NB4 (cell line): ENCODE results near the gene F11R.
"Not testable (repeated sequence)": the region's sequence is repeated elsewhere in the genome, so short reads cannot be mapped to it uniquely, and the experiment has no call there.

Experiments
- DNase-seq: peaks from one replicate; pipeline ENCODE4 v3.0.0; 2010; ENCODE audit warnings: low read depth
- H3K4me3 ChIP-seq: one replicate; pipeline ENCODE4 v1.5.1; 2011; ENCODE audit warnings: mild to moderate bottlenecking, low read depth, low read length, moderate library complexity
- CTCF ChIP-seq: IDR thresholded peaks from one replicate; pipeline ENCODE4 v1.5.1; 2012; ENCODE audit warnings: low read depth, low read length
- MAX ChIP-seq: IDR thresholded peaks from 2 replicates; pipeline ENCODE4 v1.6.1; 2011; ENCODE audit warnings: low read depth, low read length
- MYC ChIP-seq: IDR thresholded peaks from 2 replicates; pipeline ENCODE4 v1.6.1; 2011; ENCODE audit warnings: low read depth, low read length
- POLR2A ChIP-seq: IDR thresholded peaks from 2 replicates; pipeline ENCODE4 v1.6.1; 2011; ENCODE audit warnings: mild to moderate bottlenecking; ENCODE audit not compliant: insufficient read length; ENCODE audit errors: extremely low read depth

The F11R gene

GRCh38 chr1:161020509-161021164 lies at the start of gene F11R:
Gene F11R (minus strand): TSS chr1:161021152. CDS start chr1:161021073, 79 bp downstream.
- no peak for TF ChIP-seq CTCF
- TF ChIP-seq POLR2A: no peak
- TF ChIP-seq MAX: no peak
- H3K4me3 ChIP-seq: peak within 1 kb of the TSS; percentile 77
- DNase-seq: peak; percentile 79

GRCh38 chr1:161069731-161070270 lies 48.8 kb upstream of the F11R start, which contains the start of gene ARHGAP30:
Gene ARHGAP30 (minus strand): TSS chr1:161069891. CDS start chr1:161069624, 267 bp downstream.
- H3K4me3 ChIP-seq: peak within 1 kb of the TSS; percentile 70
- peak; percentile 94 for DNase-seq
- TF ChIP-seq MYC (peak; percentile 87), POLR2A (peak; percentile 57), CTCF (no peak), MAX (peak; percentile 67; the same call in 1 of the 2 replicates)

- peak overlapping the region; percentile 70 for H3K4me3 ChIP-seq
- TF ChIP-seq POLR2A (no peak), MAX (no peak), CTCF (no peak), MYC (no peak)
- DNase-seq: no peak
Measured at GRCh38 chr1:161069241-161069640, 48.3 kb upstream of the F11R start.

- TF ChIP-seq POLR2A: peak; percentile 2
- TF ChIP-seq CTCF: no peak
- no peak for TF ChIP-seq MAX
- peak overlapping the region; percentile 70 for H3K4me3 ChIP-seq
- peak; percentile 94 for DNase-seq
Measured at GRCh38 chr1:161068306-161069234, 47.6 kb upstream of the F11R start.

- no peak overlapping the region for H3K4me3 ChIP-seq
- DNase-seq: no peak
- TF ChIP-seq MYC (no peak), MAX (no peak), POLR2A (no peak), CTCF (no peak)
Measured at GRCh38 chr1:161066694-161067093, 45.7 kb upstream of the F11R start.

GRCh38 chr1:161065681-161066080 lies 44.7 kb upstream of the F11R start:
- H3K4me3 ChIP-seq, DNase-seq: not testable (repeated sequence)

- H3K4me3 ChIP-seq, DNase-seq: not testable (repeated sequence)
Measured at GRCh38 chr1:161063936-161064335, 43.0 kb upstream of the F11R start.
